Adipose tissue (tissue), 3 donors: ENCODE measurements around the gene IQCB1. TPM values are rescaled to one million over a fixed set of nuclear protein-coding genes. Genes with fewer than 3 reads are reported as not detected.

Experiments used
- polyA plus RNA-seq, 3 donors: library from polyadenylated mRNA; stranded (reverse); fragments of 200-250 nt; gene quantifications; one replicate each; pipeline ENCODE4 v1.2.3, GENCODE V29; 2013
- donor health status: healthy with polysubstance abuse.
- donor health status: Bipolar disorder and iron deficiency.
- donor health status: healthy.

The IQCB1 gene
- polyA plus RNA-seq, 3 donors: 7.9 to 12.7 (median 7.9) TPM

Other genes starting within 250 kb of the IQCB1 start
- under 1 TPM; under 0.01 to 0.07 (median 0.02) TPM for gene FBXO40, start 241.7 kb downstream of the IQCB1 start, polyA plus RNA-seq
- gene HCLS1, start 174.2 kb downstream of the IQCB1 start, polyA plus RNA-seq: 10 to 100 TPM; 10.3 to 67.8 (median 47.8) TPM
- gene GOLGB1, start 85.3 kb downstream of the IQCB1 start, polyA plus RNA-seq: 10 to 100 TPM; 13.8 to 16.6 (median 14.4) TPM
- 1 to 10 TPM; 3.0 to 6.6 (median 5.4) TPM for gene EAF2, start 149 bp upstream of the IQCB1 start, polyA plus RNA-seq
- gene SLC15A2, start 59.3 kb upstream of the IQCB1 start, polyA plus RNA-seq: 1 to 10 TPM in 2 of 3 donors, under 1 TPM in 1; 0.15 to 2.4 (median 1.3) TPM
- gene ILDR1, start 187.2 kb upstream of the IQCB1 start, polyA plus RNA-seq: 1 to 10 TPM in 1 of 3 donors, not detected in 2; 4.9 TPM
- 1 to 10 TPM in 2 of 3 donors, under 1 TPM in 1; 0.53 to 3.4 (median 2.4) TPM for gene CD86, start 220.3 kb upstream of the IQCB1 start, polyA plus RNA-seq